Kidney tubule cell (primary cell): ENCODE results near the gene INTS6L.

Experiments used
- DNase-seq: peaks from one replicate; pipeline ENCODE4 v3.0.0-alpha.2; 2018; ENCODE audit warnings: low spot score

The INTS6L gene

DNA sequence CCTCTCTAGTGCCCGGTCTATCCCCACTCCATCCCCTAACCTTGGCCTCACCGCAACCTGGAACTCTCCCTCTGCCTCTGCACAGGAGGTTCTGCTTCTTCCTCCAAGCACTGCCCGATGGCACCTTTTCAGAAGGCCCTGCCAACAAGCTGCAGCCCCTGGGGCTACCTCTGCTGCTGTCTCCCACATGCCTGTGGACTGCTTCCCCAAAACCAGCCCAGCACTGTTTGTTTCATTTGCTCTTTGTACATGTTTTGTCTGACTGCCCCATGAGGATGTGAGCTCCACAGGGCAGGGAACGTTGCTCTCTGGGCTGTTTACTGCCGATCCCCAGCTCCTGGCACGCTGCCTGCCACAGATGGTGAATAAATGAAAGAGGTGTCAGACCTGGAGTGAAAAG, 85.4 kb downstream of the INTS6L start:
- DNase-seq, result no peak

DNA sequence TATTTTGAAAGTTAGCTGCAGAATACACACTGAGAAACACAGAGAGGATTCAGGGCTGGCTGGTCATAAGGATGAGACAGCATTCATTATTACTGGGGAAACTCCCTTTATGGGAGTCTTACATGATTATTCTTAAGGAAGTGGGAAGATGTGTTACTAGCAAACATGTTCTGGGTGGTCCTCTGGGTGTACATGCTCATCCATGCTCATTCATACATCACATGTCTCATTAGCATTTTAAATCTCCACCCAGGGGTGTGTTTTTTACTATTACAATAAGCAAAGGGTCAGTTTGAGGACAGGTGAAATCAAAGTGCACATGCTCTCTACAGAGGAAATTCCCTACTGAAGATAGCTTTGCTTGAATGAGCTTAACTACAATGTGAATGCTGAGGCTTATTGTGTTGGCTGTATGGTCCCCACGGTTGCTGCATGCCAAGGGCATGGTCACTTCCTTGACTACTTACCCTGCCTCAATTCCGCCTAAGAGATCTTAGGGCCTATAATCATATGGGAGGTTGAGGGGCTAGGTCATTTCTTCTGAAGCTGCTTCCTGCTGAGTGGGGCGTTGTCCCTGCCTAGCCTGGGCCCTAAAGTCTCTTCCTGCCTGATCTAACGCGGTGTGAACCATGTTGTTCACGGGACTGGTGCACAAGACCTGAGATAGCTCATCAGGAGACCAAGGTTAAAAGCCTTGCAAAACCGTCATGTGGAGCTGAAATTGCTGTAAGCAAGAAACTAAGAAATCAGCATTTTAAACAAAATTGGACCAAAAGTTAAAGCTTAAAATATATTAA, 104.1 kb downstream of the INTS6L start:
- peak; percentile 2 for DNase-seq

DNA sequence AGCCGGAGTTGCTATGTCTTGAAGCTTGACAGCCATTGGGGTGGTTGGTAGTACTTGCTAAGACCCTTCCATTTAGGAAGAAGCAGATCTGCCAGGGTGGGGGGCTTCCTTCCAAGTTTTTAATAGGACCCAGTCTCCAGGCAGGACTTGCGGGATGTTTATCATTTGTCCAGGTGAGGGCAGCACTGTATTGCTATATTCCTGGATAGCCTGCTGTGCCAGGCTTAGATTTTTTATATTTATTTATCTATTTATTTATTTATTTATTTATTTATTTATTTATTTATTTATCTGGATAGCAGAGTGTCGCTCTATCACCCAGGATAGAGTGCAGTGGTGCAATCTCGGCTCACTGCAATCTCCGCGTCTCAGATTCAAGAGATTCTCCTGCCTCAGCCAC, 105.5 kb downstream of the INTS6L start:
- peak; percentile 13 for DNase-seq

DNA sequence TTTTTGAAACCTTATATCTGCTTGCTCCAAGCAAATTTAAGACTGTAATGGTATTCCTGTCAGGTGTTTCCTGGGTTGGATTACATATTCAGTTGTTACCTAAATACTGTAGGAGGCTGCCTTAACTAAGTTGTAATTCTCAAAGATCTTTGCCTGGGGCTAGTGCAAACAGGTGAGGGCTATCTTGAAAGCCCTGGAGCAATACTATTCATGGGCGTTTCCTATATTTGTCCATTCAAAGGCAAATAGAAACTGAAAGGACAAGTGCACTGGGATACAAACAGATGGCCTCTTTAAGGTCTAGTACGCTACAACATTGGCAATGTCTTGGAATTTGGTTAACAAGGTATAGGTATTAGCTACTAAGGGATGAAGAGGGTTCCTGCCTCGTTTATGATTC, 108.9 kb downstream of the INTS6L start:
- no peak for DNase-seq
